Measurements from ENCODE around the gene BMI1.

The BMI1 gene

DNA sequence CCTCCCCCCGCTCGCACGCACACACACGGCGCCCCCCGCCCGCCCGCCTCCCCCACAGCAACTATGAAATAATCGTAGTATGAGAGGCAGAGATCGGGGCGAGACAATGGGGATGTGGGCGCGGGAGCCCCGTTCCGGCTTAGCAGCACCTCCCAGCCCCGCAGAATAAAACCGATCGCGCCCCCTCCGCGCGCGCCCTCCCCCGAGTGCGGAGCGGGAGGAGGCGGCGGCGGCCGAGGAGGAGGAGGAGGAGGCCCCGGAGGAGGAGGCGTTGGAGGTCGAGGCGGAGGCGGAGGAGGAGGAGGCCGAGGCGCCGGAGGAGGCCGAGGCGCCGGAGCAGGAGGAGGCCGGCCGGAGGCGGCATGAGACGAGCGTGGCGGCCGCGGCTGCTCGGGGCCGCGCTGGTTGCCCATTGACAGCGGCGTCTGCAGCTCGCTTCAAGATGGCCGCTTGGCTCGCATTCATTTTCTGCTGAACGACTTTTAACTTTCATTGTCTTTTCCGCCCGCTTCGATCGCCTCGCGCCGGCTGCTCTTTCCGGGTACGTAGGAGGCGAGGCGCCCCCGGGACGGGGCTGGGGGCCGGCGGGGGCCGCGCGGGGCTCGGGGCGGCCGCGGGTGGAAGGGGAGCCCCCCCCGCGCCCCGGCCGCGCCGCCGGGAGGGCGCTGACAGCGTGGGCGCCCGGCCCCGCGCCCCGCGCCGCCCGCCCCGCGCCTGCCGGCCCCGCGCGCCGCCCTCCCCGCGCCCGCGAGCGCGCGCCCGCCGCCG is 441 bp downstream of the BMI1 start (continued):
- TF ChIP-seq KLF10 (tag by site-specific recombination; IDR thresholded peaks at IDR 0.05) (peak; percentile 64), ZNF768 (tag by site-specific recombination; IDR thresholded peaks at IDR 0.05) (0 out of 2 replicates have a peak, but pooled peaks have one; percentile 30), KLF1 (tag by site-specific recombination; IDR thresholded peaks at IDR 0.05) (peak; percentile 28; the same call in 1 of the 2 replicates), KLF9 (tag by site-specific recombination; IDR thresholded peaks at IDR 0.05; ENCODE audit: low read depth) (0 out of 2 replicates have a peak, but pooled peaks have one; percentile 60), ZBTB20 (tag by site-specific recombination; IDR thresholded peaks at IDR 0.05) (peak; percentile 70), ZNF629 (tag by site-specific recombination; IDR thresholded peaks at IDR 0.05) (peak; percentile 35; the same call in 1 of the 2 replicates), ZBTB17 (tag by site-specific recombination; IDR thresholded peaks at IDR 0.05) (peak; percentile 41; the same call in 1 of the 2 replicates), FEZF1 (tag by site-specific recombination; IDR thresholded peaks at IDR 0.05) (peak; percentile 18; the same call in 1 of the 2 replicates), ZNF423 (tag by site-specific recombination; IDR thresholded peaks at IDR 0.05) (no peak), BCL6B (tag by site-specific recombination; IDR thresholded peaks at IDR 0.05) (no peak), GLIS2 (tag by site-specific recombination; IDR thresholded peaks at IDR 0.05) (peak; percentile 88), ZNF416 (tag by site-specific recombination; IDR thresholded peaks at IDR 0.05) (no peak), ZNF341 (tag by site-specific recombination; IDR thresholded peaks at IDR 0.05; ENCODE audit: low read depth) (peak; percentile 47), ZNF324 (tag by site-specific recombination; IDR thresholded peaks at IDR 0.05) (no peak), PRDM6 (tag by site-specific recombination; IDR thresholded peaks at IDR 0.05) (0 out of 2 replicates have a peak, but pooled peaks have one; percentile 8), ZNF146 (tag by site-specific recombination; IDR thresholded peaks at IDR 0.05) (peak; percentile 38; the same call in 1 of the 2 replicates), ZNF571 (tag by site-specific recombination; IDR thresholded peaks at IDR 0.05) (no peak), ZNF670 (tag by site-specific recombination; IDR thresholded peaks at IDR 0.05; ENCODE audit: low read depth) (no peak), SCRT2 (tag by site-specific recombination; IDR thresholded peaks at IDR 0.05) (no peak), ZNF600 (tag by site-specific recombination; IDR thresholded peaks at IDR 0.05) (peak; percentile 58), ZNF335 (tag by site-specific recombination; conservative IDR thresholded peaks at IDR 0.05) (peak; percentile 35; the same call in 1 of the 2 replicates), WT1 (tag by site-specific recombination; IDR thresholded peaks at IDR 0.05) (peak; percentile 16; the same call in 1 of the 2 replicates), YY1 (tag by site-specific recombination; IDR thresholded peaks at IDR 0.05) (peak; percentile 90), ZBTB10 (tag by site-specific recombination; IDR thresholded peaks at IDR 0.05) (peak; percentile 78), BCL11B (tag by site-specific recombination; IDR thresholded peaks at IDR 0.05; ENCODE audit: low read depth) (no peak), ZNF596 (tag by site-specific recombination; IDR thresholded peaks at IDR 0.05) (0 out of 2 replicates have a peak, but pooled peaks have one; percentile 3), ZNF2 (tag by site-specific recombination; IDR thresholded peaks at IDR 0.05) (peak; percentile 47; the same call in 1 of the 2 replicates), SP2 (tag by site-specific recombination; IDR thresholded peaks at IDR 0.05) (peak; percentile 64), ZSCAN30 (tag by site-specific recombination; IDR thresholded peaks at IDR 0.05) (peak; percentile 95), ZNF354C (tag by site-specific recombination; IDR thresholded peaks at IDR 0.05; ENCODE audit: borderline replicate concordance, low read depth) (no peak)
- TF ChIP-seq, protein P1, sequence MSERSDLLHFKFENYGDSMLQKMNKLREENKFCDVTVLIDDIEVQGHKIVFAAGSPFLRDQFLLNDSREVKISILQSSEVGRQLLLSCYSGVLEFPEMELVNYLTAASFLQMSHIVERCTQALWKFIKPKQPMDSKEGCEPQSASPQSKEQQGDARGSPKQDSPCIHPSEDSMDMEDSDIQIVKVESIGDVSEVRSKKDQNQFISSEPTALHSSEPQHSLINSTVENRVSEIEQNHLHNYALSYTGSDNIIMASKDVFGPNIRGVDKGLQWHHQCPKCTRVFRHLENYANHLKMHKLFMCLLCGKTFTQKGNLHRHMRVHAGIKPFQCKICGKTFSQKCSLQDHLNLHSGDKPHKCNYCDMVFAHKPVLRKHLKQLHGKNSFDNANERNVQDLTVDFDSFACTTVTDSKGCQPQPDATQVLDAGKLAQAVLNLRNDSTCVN (tag by site-specific recombination; optimal IDR thresholded peaks at IDR 0.05) = peak; percentile 85
- TF ChIP-seq, protein P2, sequence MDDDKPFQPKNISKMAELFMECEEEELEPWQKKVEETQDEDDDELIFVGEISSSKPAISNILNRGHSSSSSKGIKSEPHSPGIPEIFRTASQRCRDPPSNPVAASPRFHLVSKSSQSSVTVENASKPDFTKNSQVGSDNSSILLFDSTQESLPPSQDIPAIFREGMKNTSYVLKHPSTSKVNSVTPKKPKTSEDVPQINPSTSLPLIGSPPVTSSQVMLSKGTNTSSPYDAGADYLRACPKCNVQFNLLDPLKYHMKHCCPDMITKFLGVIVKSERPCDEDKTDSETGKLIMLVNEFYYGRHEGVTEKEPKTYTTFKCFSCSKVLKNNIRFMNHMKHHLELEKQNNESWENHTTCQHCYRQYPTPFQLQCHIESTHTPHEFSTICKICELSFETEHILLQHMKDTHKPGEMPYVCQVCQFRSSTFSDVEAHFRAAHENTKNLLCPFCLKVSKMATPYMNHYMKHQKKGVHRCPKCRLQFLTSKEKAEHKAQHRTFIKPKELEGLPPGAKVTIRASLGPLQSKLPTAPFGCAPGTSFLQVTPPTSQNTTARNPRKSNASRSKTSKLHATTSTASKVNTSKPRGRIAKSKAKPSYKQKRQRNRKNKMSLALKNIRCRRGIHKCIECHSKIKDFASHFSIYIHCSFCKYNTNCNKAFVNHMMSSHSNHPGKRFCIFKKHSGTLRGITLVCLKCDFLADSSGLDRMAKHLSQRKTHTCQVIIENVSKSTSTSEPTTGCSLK (tag by site-specific recombination; IDR thresholded peaks at IDR 0.05) = no peak
